Ascending aorta (tissue), 2 donors: ENCODE measurements around the gene AQP5. TPM values are rescaled to one million over a fixed set of nuclear protein-coding genes. Genes with fewer than 3 reads are reported as not detected.
A peak's percentile ranks its signal among the peaks of the same experiment; 100 is the strongest.

Experiments used
- DNase-seq, 2 donors: peaks; one replicate each; pipeline ENCODE4 v3.0.0-alpha.2; 2019; ENCODE audit warnings: low spot score in 2 of 2
- H3K27ac ChIP-seq, 2 donors: fragments of 200-600 bp; sonication (generic); one replicate each; pipeline ENCODE4 v1.5.1; 2016 to 2017; ENCODE audit warnings: mild to moderate bottlenecking in 1 of 2
- H3K27me3 ChIP-seq: fragments of 200-600 bp; sonication (generic); one replicate; pipeline ENCODE4 v1.5.1; 2017
- H3K36me3 ChIP-seq, 2 donors: fragments of 200-600 bp; sonication (generic); one replicate each; pipeline ENCODE4 v1.5.1; 2016
- H3K4me1 ChIP-seq, 2 donors: fragments of 200-600 bp; sonication (generic); one replicate each; pipeline ENCODE4 v1.5.1; 2016 to 2017; ENCODE audit warnings: mild to moderate bottlenecking in 1 of 2
- H3K4me3 ChIP-seq, 2 donors: fragments of 200-600 bp; sonication (generic); one replicate each; pipeline ENCODE4 v1.5.1; 2016 to 2017; ENCODE audit warnings: mild to moderate bottlenecking in 1 of 2
- H3K9me3 ChIP-seq, 2 donors: fragments of 200-600 bp; sonication (generic); one replicate each; pipeline ENCODE4 v1.5.1; 2016
- intact Hi-C: fragments of 100-400 bp; cut with DNase I; formaldehyde crosslinking; loops from one replicate; pipeline ENCODE4 v1.15.1; 2023
- total RNA-seq: library from RNA; depleted of rRNA; stranded (reverse); fragments of >200 nt; gene quantifications from one replicate; pipeline ENCODE4 v1.1.0, GENCODE V29; 2016
- TF ChIP-seq, protein P1 (sequence below), 3 experiments: fragments of 200-600 bp in 2 of 3; fragments of 450-650 bp in 1 of 3; sonication (generic) in 2 of 3; IDR thresholded peaks; one replicate each; pipeline ENCODE4 v1.5.1; 2016 to 2019; ENCODE audit warnings: antibody characterized with exemption in 3 of 3, mild to moderate bottlenecking in 1 of 3, moderate library complexity in 1 of 3

Gene AQP5
- total RNA-seq, 1 donor from 2014 or later: not detected

GRCh38 chr12:49961993-49962764, 507 bp downstream of the AQP5 start:
- no peak for DNase-seq
- Histone ChIP-seq H3K4me3 (no peak overlapping the region), H3K27me3 (no peaks in the 10 kb centered on the region), H3K4me1 (peaks cover 0 to 20% of the 10 kb centered on the region in 2 donors), H3K27ac (no peak overlapping the region), H3K9me3 (no peaks in the 10 kb centered on the region), H3K36me3 (no peaks in the 10 kb centered on the region)
- TF ChIP-seq, protein P1, sequence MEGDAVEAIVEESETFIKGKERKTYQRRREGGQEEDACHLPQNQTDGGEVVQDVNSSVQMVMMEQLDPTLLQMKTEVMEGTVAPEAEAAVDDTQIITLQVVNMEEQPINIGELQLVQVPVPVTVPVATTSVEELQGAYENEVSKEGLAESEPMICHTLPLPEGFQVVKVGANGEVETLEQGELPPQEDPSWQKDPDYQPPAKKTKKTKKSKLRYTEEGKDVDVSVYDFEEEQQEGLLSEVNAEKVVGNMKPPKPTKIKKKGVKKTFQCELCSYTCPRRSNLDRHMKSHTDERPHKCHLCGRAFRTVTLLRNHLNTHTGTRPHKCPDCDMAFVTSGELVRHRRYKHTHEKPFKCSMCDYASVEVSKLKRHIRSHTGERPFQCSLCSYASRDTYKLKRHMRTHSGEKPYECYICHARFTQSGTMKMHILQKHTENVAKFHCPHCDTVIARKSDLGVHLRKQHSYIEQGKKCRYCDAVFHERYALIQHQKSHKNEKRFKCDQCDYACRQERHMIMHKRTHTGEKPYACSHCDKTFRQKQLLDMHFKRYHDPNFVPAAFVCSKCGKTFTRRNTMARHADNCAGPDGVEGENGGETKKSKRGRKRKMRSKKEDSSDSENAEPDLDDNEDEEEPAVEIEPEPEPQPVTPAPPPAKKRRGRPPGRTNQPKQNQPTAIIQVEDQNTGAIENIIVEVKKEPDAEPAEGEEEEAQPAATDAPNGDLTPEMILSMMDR (IDR thresholded peaks at IDR 0.05): no peak
- intact Hi-C loops: loop anchor here (10.0 kb wide), 1 partner anchor 203 kb away; the partner anchor contains the start of gene CERS5

- no peaks in the 10 kb centered on the region for H3K27me3 ChIP-seq
- H3K27ac ChIP-seq: no peak overlapping the region
- H3K9me3 ChIP-seq: no peaks in the 10 kb centered on the region
- H3K36me3 ChIP-seq: no peaks in the 10 kb centered on the region
- intact Hi-C loops: loop anchor here (10.0 kb wide), 1 partner anchor 202 kb away; the partner anchor contains the start of gene CERS5
- TF ChIP-seq, protein P1 (IDR thresholded peaks at IDR 0.05): no peak
- DNase-seq: peak in 1 of 2 donors; percentile 79
- no peak overlapping the region for H3K4me3 ChIP-seq
- peaks cover 0 to 27% of the 10 kb centered on the region in 2 donors for H3K4me1 ChIP-seq
These were observed 1.4 kb downstream of the AQP5 start for GRCh38 chr12:49962861-49963765.

GRCh38 chr12:49963976-49964815, 2.5 kb downstream of the AQP5 start:
- no peaks in the 10 kb centered on the region for H3K9me3 ChIP-seq
- H3K4me1 ChIP-seq: peaks cover 0 to 27% of the 10 kb centered on the region in 2 donors
- H3K27ac ChIP-seq: no peak overlapping the region
- TF ChIP-seq, protein P1 (IDR thresholded peaks at IDR 0.05): no peak
- H3K27me3 ChIP-seq: no peaks in the 10 kb centered on the region
- no peak for DNase-seq
- H3K36me3 ChIP-seq: no peaks in the 10 kb centered on the region
- no peak overlapping the region for H3K4me3 ChIP-seq
- intact Hi-C loops: loop anchor here (2.0 to 10.0 kb wide), 2 partner anchors 97 to 201 kb away; partner anchors contain the start of gene CERS5

DNA sequence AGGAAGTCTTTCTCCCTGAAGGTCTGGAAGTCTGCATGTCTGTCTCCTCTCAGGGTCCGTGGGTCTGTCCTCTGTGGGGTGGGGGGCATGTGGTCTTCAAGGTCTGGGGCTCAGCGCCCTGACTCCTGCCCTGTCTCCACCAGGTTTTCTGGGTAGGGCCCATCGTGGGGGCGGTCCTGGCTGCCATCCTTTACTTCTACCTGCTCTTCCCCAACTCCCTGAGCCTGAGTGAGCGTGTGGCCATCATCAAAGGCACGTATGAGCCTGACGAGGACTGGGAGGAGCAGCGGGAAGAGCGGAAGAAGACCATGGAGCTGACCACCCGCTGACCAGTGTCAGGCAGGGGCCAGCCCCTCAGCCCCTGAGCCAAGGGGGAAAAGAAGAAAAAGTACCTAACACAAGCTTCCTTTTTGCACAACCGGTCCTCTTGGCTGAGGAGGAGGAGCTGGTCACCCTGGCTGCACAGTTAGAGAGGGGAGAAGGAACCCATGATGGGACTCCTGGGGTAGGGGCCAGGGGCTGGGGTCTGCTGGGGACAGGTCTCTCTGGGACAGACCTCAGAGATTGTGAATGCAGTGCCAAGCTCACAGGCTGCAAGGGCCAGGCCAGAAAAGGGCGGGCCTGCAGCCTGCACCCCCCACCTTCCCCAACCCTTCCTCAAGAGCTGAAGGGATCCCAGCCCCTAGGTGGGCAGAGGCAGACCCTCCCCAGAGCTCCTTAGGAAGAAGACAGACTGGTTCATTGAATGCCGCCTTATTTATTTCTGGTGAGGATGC, 3.4 kb downstream of the AQP5 start:
- Histone ChIP-seq H3K27me3 (no peaks in the 10 kb centered on the region), H3K4me1 (peaks cover 0 to 23% of the 10 kb centered on the region in 2 donors), H3K36me3 (no peaks in the 10 kb centered on the region), H3K4me3 (no peak overlapping the region), H3K9me3 (no peaks in the 10 kb centered on the region), H3K27ac (no peak overlapping the region)
- intact Hi-C loops: loop anchor here (2.0 to 10.0 kb wide), 2 partner anchors 98 to 200 kb away; partner anchors contain the start of gene CERS5
- no peak for DNase-seq
- TF ChIP-seq, protein P1 (IDR thresholded peaks at IDR 0.05): no peak
